OCI-M2 (cell line): ENCODE data around the gene RECQL.

Experiments used
- DNase-seq: peaks from one replicate; lab custom pipeline; 2025; ENCODE audit not compliant: unreplicated experiment; lab: John Stamatoyannopoulos, UW

RECQL gene

GRCh38 chr12:21501258-21502163, at the start of gene RECQL, which contains the start of gene GOLT1B:
RECQL (minus strand) TSS chr12:21501635; CDS start chr12:21499570, 2,065 bp downstream.
GOLT1B (plus strand) TSS chr12:21501789; CDS start chr12:21501924, 135 bp downstream.
- DNase-seq, result peak; percentile 29

GRCh38 chr12:21547437-21547836, 46.0 kb upstream of the RECQL start:
- no peak for DNase-seq

GRCh38 chr12:21546716-21547115, 45.3 kb upstream of the RECQL start:
- no peak for DNase-seq

- DNase-seq, result no peak
Observed at GRCh38 chr12:21545557-21545956, 44.1 kb upstream of the RECQL start.

GRCh38 chr12:21543151-21543550, 41.7 kb upstream of the RECQL start:
- DNase-seq, result no peak

- DNase-seq, result no peak
Observed at GRCh38 chr12:21542403-21542802, 41.0 kb upstream of the RECQL start.

GRCh38 chr12:21541773-21542172, 40.3 kb upstream of the RECQL start:
- DNase-seq, result no peak

- no peak for DNase-seq
Observed at GRCh38 chr12:21539797-21540196, 38.4 kb upstream of the RECQL start.

GRCh38 chr12:21538061-21538653, 36.7 kb upstream of the RECQL start:
- no peak for DNase-seq

GRCh38 chr12:21529456-21529855, 28.0 kb upstream of the RECQL start:
- DNase-seq, result no peak

GRCh38 chr12:21528953-21529352, 27.5 kb upstream of the RECQL start:
- DNase-seq, result no peak

- no peak for DNase-seq
Observed at GRCh38 chr12:21527451-21528180, 26.2 kb upstream of the RECQL start.

- no peak for DNase-seq
Observed at GRCh38 chr12:21526721-21527345, 25.4 kb upstream of the RECQL start.

- DNase-seq, result no peak
Observed at GRCh38 chr12:21526053-21526452, 24.6 kb upstream of the RECQL start, which contains the start of gene SPX. SPX (plus strand) TSS chr12:21526296; CDS start chr12:21526473, 177 bp downstream.

GRCh38 chr12:21523148-21523547, 21.7 kb upstream of the RECQL start:
- DNase-seq, result no peak

GRCh38 chr12:21521541-21521940, 20.1 kb upstream of the RECQL start:
- no peak for DNase-seq

GRCh38 chr12:21518451-21518850, 17.0 kb upstream of the RECQL start:
- no peak for DNase-seq

GRCh38 chr12:21516281-21516680, 14.8 kb upstream of the RECQL start:
- DNase-seq, result no peak

GRCh38 chr12:21509768-21510167, 8.3 kb upstream of the RECQL start:
- no peak for DNase-seq

GRCh38 chr12:21507849-21508248, 6.4 kb upstream of the RECQL start:
- no peak for DNase-seq

- no peak for DNase-seq
Observed at GRCh38 chr12:21505888-21506287, 4.5 kb upstream of the RECQL start.
